ENCODE measurements around the gene HSF4.

DNA sequence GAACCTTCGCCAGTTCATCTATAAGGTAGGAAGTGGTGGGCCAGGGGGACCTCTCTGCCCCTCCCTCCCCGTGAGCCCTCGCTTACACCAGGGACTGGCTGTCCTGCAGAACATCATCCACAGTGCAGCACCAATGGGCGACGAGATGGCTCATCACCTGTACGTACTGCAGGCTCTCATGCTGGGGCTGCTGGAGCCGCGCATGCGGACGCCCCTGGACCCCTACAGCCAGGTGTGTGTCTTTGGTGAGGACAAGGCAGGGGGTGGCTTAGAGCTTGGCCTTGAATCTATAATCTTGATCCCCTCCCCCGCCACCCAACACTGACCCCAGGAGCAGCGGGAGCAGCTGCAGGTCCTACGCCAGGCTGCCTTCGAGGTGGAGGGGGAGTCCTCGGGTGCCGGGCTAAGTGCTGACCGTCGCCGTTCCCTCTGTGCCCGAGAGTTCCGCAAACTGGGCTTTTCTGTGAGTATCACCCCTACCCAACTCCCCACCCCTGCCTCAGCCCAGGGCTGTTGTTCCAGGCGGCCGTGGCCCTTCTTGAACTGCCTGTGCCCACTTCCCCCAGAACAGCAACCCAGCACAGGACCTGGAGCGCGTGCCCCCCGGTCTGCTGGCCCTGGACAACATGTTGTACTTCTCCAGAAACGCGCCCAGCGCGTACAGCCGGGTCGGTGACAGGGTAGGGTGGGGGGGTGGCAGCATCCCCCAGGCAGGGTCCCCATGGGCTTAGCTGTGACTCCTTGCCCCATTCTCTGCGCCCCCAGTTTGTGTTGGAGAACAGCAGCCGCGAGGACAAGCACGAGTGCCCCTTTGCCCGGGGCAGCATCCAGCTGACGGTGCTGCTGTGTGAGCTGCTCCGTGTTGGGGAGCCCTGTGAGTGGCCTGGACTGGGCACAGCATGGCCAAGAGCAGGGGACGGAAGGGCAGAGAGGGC lies 37.1 kb downstream of the HSF4 start:
- TF ChIP-seq LEF1 (IDR thresholded peaks at IDR 0.05; ENCODE audit: borderline replicate concordance) (no peak), SP1 (IDR thresholded peaks at IDR 0.05) (no peak), NFRKB (IDR thresholded peaks at IDR 0.05) (no peak), ZNF384 (IDR thresholded peaks at IDR 0.05) (no peak), ELF4 (IDR thresholded peaks at IDR 0.05) (no peak), FOXA1 (IDR thresholded peaks at IDR 0.05) (no peak), SUZ12 (IDR thresholded peaks at IDR 0.05) (no peak), CTBP1 (IDR thresholded peaks at IDR 0.05; ENCODE audit: borderline replicate concordance) (no peak), BHLHE40 (IDR thresholded peaks at IDR 0.05; ENCODE audit: borderline replicate concordance) (no peak)
- TF ChIP-seq, protein P1, sequence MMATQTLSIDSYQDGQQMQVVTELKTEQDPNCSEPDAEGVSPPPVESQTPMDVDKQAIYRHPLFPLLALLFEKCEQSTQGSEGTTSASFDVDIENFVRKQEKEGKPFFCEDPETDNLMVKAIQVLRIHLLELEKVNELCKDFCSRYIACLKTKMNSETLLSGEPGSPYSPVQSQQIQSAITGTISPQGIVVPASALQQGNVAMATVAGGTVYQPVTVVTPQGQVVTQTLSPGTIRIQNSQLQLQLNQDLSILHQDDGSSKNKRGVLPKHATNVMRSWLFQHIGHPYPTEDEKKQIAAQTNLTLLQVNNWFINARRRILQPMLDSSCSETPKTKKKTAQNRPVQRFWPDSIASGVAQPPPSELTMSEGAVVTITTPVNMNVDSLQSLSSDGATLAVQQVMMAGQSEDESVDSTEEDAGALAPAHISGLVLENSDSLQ (IDR thresholded peaks at IDR 0.05) = no peak
